H9 (cell line): ENCODE data around the gene CXCL1. TPM values are rescaled to one million over a fixed set of nuclear protein-coding genes. Genes with fewer than 3 reads are reported as not detected.

Experiments
- DNase-seq: peaks from one replicate; pipeline ENCODE4 v3.0.0-alpha.2; 2017
- H2AFZ ChIP-seq: one replicate; pipeline ENCODE4 v1.6.1; 2013; ENCODE audit warnings: mild to moderate bottlenecking, low read length, control low read depth, moderate library complexity
- H2AK5ac ChIP-seq: 2 replicates; pipeline ENCODE4 v1.6.1; 2013; ENCODE audit warnings: low read length, control low read depth, mixed read lengths; ENCODE audit not compliant: insufficient read length
- H2BK120ac ChIP-seq: one replicate; pipeline ENCODE4 v1.6.1; 2013; ENCODE audit warnings: low read depth, mild to moderate bottlenecking, low read length, control low read depth, inconsistent platforms; ENCODE audit not compliant: poor library complexity, severe bottlenecking
- H2BK12ac ChIP-seq: 2 replicates; pipeline ENCODE4 v1.6.1; 2013; ENCODE audit warnings: low read length, control low read depth, mixed read lengths, low read depth; ENCODE audit not compliant: insufficient read length
- H2BK15ac ChIP-seq: 2 replicates; pipeline ENCODE4 v1.6.1; 2013; ENCODE audit warnings: low read depth, low read length, control low read depth
- H2BK20ac ChIP-seq: one replicate; pipeline ENCODE4 v1.6.1; 2013; ENCODE audit warnings: low read depth, mild to moderate bottlenecking, low read length, control low read depth, inconsistent platforms; ENCODE audit not compliant: poor library complexity, severe bottlenecking
- H2BK5ac ChIP-seq: 2 replicates; pipeline ENCODE4 v1.6.1; 2013; ENCODE audit warnings: low read length, control low read depth, mixed read lengths; ENCODE audit not compliant: insufficient read length
- H3K14ac ChIP-seq: 2 replicates; pipeline ENCODE4 v1.6.1; 2013; ENCODE audit warnings: low read length, control low read depth; ENCODE audit not compliant: insufficient read depth
- H3K18ac ChIP-seq: 2 replicates; pipeline ENCODE4 v1.6.1; 2013; ENCODE audit warnings: low read depth, mild to moderate bottlenecking, mixed read lengths, low read length, control low read depth; ENCODE audit not compliant: insufficient read length
- H3K23ac ChIP-seq: 2 replicates; pipeline ENCODE4 v1.6.1; 2013; ENCODE audit warnings: low read length, control low read depth, mixed read lengths, low read depth; ENCODE audit not compliant: insufficient read length
- H3K23me2 ChIP-seq: 2 replicates; pipeline ENCODE4 v1.6.1; 2013; ENCODE audit warnings: low read depth, mild to moderate bottlenecking, mixed read lengths, low read length, control low read depth; ENCODE audit not compliant: insufficient read length, poor library complexity, severe bottlenecking
- H3K27ac ChIP-seq: 2 replicates; pipeline ENCODE4 v1.5.1; 2013; ENCODE audit warnings: low read length, control low read depth, mixed read lengths, low read depth; ENCODE audit not compliant: insufficient read length
- H3K27me3 ChIP-seq: 2 replicates; pipeline ENCODE4 v1.6.1; 2013; ENCODE audit warnings: low read length, control low read depth, inconsistent platforms; ENCODE audit not compliant: insufficient read depth
- H3K4ac ChIP-seq: 2 replicates; pipeline ENCODE4 v1.6.1; 2013; ENCODE audit warnings: low read depth, mild to moderate bottlenecking, control low read depth, inconsistent platforms, low read length, moderate library complexity
- H3K4me1 ChIP-seq: 2 replicates; pipeline ENCODE4 v1.6.1; 2013; ENCODE audit warnings: low read length, control low read depth, inconsistent platforms; ENCODE audit not compliant: insufficient read depth
- H3K4me2 ChIP-seq: 2 replicates; pipeline ENCODE4 v1.6.1; 2013; ENCODE audit warnings: low read length, control low read depth, mixed read lengths; ENCODE audit not compliant: insufficient read length, insufficient read depth
- H3K56ac ChIP-seq: 2 replicates; pipeline ENCODE4 v1.6.1; 2013; ENCODE audit warnings: low read depth, mild to moderate bottlenecking, mixed read lengths, low read length, control low read depth; ENCODE audit not compliant: insufficient read length
- H3K79me1 ChIP-seq: 2 replicates; pipeline ENCODE4 v1.6.1; 2013; ENCODE audit warnings: low read depth, mild to moderate bottlenecking, moderate library complexity, low read length, control low read depth, inconsistent platforms; ENCODE audit not compliant: insufficient read depth, poor library complexity, severe bottlenecking
- H3K79me2 ChIP-seq: 2 replicates; pipeline ENCODE4 v1.6.1; 2013; ENCODE audit warnings: low read length, control low read depth, inconsistent platforms; ENCODE audit not compliant: insufficient read depth
- H3K9ac ChIP-seq: 2 replicates; pipeline ENCODE4 v1.6.1; 2013; ENCODE audit warnings: low read length, control low read depth, mixed read lengths; ENCODE audit not compliant: insufficient read length; ENCODE audit errors: extremely low read depth
- H3K9me3 ChIP-seq: one replicate; pipeline ENCODE4 v1.6.1; 2013; ENCODE audit warnings: low read depth, low read length, inconsistent platforms; ENCODE audit not compliant: control insufficient read depth
- H3T11ph ChIP-seq: one replicate; pipeline ENCODE4 v1.6.1; 2013; ENCODE audit warnings: mild to moderate bottlenecking, low read length, control low read depth, inconsistent platforms
- H4K20me1 ChIP-seq: one replicate; pipeline ENCODE4 v1.6.1; 2013; ENCODE audit not compliant: control insufficient read depth, insufficient read length, insufficient read depth
- H4K5ac ChIP-seq: 2 replicates; pipeline ENCODE4 v1.6.1; 2013; ENCODE audit warnings: low read depth, mild to moderate bottlenecking, mixed read lengths, low read length, control low read depth; ENCODE audit not compliant: insufficient read length
- H4K8ac ChIP-seq: replicated peaks from 2 replicates; pipeline ENCODE4 v1.6.1; 2013; ENCODE audit warnings: low read length, control low read depth, mixed read lengths, low read depth; ENCODE audit not compliant: insufficient read length
- H4K91ac ChIP-seq: 2 replicates; pipeline ENCODE4 v1.6.1; 2013; ENCODE audit warnings: low read depth, mild to moderate bottlenecking, moderate library complexity, mixed read lengths, low read length, control low read depth; ENCODE audit not compliant: insufficient read length
- H3K27ac Mint-ChIP-seq, 3 experiments: 2 replicates in 2 of 3; 3 replicates in 1 of 3; pipeline ENCODE4 v1.8.0; 2020 to 2021; ENCODE audit warnings: mixed read lengths in 3 of 3, mild to moderate bottlenecking in 1 of 3, moderate library complexity in 1 of 3
- H3K27me3 Mint-ChIP-seq: 2 replicates; pipeline ENCODE4 v1.8.0; 2021; ENCODE audit warnings: low read depth, mild to moderate bottlenecking, moderate library complexity, mixed read lengths
- H3K36me3 Mint-ChIP-seq, 3 experiments: 2 replicates in 2 of 3; 3 replicates in 1 of 3; pipeline ENCODE4 v1.8.0; 2020 to 2021; ENCODE audit warnings: low read depth in 3 of 3, mixed read lengths in 3 of 3; ENCODE audit not compliant: insufficient read depth in 1 of 3
- H3K4me1 Mint-ChIP-seq, 2 experiments: 2 replicates each; pipeline ENCODE4 v1.8.0; 2020; ENCODE audit warnings: mixed read lengths in 2 of 2
- H3K4me3 Mint-ChIP-seq, 2 experiments: 2 replicates in 1 of 2; 3 replicates in 1 of 2; pipeline ENCODE4 v1.8.0; 2020 to 2021; ENCODE audit warnings: mild to moderate bottlenecking in 2 of 2, mixed read lengths in 2 of 2, moderate library complexity in 1 of 2
- H3K9me3 Mint-ChIP-seq, 2 experiments: 2 replicates in 1 of 2; 3 replicates in 1 of 2; pipeline ENCODE4 v1.8.0; 2020; ENCODE audit warnings: mild to moderate bottlenecking in 2 of 2, mixed read lengths in 2 of 2, moderate library complexity in 1 of 2
- CTCF ChIP-seq: fragments of 200-600 bp; sonication (generic); conservative IDR thresholded peaks from 3 replicates; pipeline ENCODE4 v1.8.0; 2021; ENCODE audit warnings: antibody characterized with exemption, mild to moderate bottlenecking
- WGBS: extraction: QIAGEN DNeasy Blood & Tissue Kit; methylation state at CpG from one replicate; pipeline ENCODE4 v1.1.7; 2013; ENCODE audit warnings: missing lambda C conversion rate, low lambda C conversion rate, mixed read lengths; ENCODE audit not compliant: insufficient read length; ENCODE audit errors: extremely low coverage; 5-methylcytosine and 5-hydroxymethylcytosine counted together
- total RNA-seq: library from RNA; stranded (reverse); gene quantifications from 2 replicates; pipeline ENCODE4 v1.2.1, GENCODE V29; 2021

The CXCL1 gene
- total RNA-seq, 1 experiment from 2014 or later: 0.20 TPM

DNA sequence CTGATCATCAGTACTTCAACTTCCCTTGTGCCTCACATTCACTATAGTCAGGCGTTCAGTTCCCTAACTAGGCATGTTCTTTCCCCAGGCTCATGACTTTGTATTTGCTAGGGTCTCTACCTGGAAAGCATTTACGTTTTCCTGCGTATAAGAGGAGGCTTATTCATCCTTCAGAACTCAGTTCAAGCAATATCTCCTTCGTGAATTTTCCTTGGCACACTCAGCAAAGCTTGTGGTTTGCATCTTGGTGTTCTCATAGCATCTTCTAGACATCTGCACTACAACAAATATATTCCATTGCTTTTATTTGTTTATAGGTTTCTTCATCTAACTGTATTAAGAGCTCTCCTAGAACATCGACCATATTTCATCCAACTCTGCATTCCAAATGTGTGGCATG lies 30.1 kb upstream of the CXCL1 start:
- H2BK5ac ChIP-seq: no peak overlapping the region
- DNase-seq: no peak
- peaks cover 3% of the 10 kb centered on the region for H3K23me2 ChIP-seq
- no peak overlapping the region for H3K9ac ChIP-seq
- no peak overlapping the region for H3K18ac ChIP-seq
- H2AFZ ChIP-seq: no peak overlapping the region
- no peak overlapping the region for H2BK20ac ChIP-seq
- H3K4me1 ChIP-seq: no peaks in the 10 kb centered on the region
- Mint-ChIP-seq H3K27ac (no peak overlapping the region), H3K4me3 (no peak overlapping the region), H3K36me3 (no peaks in the 10 kb centered on the region; a peak in 1 of 7 replicates), H3K9me3 (no peaks in the 10 kb centered on the region), H3K27me3 (peaks cover 36% of the 10 kb centered on the region), H3K4me1 (peaks cover 8 to 11% of the 10 kb centered on the region in 2 experiments; a peak in 2 of 4 replicates)
- H3K56ac ChIP-seq: no peak overlapping the region
- no peak overlapping the region for H3T11ph ChIP-seq
- no peak overlapping the region for H3K27ac ChIP-seq
- no peak for TF ChIP-seq CTCF
- no peak overlapping the region for H2BK120ac ChIP-seq
- H3K23ac ChIP-seq: no peak overlapping the region
- no peak overlapping the region for H2AK5ac ChIP-seq
- no peak overlapping the region for H3K4me2 ChIP-seq
- no peaks in the 10 kb centered on the region; the same call in 1 of the 2 replicates for H3K27me3 ChIP-seq
- no peak overlapping the region for H3K4ac ChIP-seq
- H3K9me3 ChIP-seq: no peaks in the 10 kb centered on the region
- H4K8ac ChIP-seq: no peak overlapping the region
- H4K20me1 ChIP-seq: no peaks in the 10 kb centered on the region
- H4K91ac ChIP-seq: no peak overlapping the region
- no peak overlapping the region for H2BK12ac ChIP-seq
- H3K79me2 ChIP-seq: no peaks in the 10 kb centered on the region
- no peak overlapping the region for H2BK15ac ChIP-seq
- no peak overlapping the region for H3K14ac ChIP-seq
- no CpG with 5 or more reads among the region's 5 CpGs for WGBS
- H4K5ac ChIP-seq: no peak overlapping the region
- H3K79me1 ChIP-seq: no peaks in the 10 kb centered on the region
